ENCODE measurements around the gene PLXNA4.

Gene PLXNA4

DNA sequence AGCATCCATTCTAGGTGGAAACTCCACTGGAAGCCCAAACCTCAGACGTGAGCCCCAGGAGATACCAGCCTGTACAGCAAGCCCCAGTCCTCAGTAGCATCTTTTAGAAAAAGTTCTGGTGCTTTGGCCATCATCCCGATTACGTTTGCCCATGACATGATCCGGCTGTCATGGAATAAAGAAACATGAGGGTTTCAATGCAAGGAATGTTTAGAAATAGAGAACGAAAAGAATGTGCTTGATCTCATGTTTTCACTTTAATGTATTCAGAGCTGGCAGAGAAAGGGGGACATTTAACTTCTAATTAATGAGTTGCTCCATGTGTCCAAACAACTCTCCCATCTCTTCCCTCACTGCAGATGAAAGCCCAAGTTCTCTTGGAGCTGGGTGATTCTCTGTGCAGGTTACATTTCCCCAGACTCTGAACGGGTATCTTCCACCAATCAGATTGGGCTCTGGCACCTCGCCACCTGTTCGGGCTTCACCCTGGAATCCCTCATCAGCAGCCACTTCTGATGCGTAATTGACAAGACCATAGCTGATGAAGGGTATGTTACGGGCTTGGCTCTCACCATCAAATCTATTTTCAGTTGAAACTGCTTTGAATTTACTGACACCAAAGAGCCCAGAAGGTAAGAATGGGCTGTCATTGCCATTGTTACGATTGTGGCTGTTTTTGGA lies 165.3 kb downstream of the PLXNA4 start:
- TF ChIP-seq CTCF (IDR thresholded peaks at IDR 0.05) = no peak

DNA sequence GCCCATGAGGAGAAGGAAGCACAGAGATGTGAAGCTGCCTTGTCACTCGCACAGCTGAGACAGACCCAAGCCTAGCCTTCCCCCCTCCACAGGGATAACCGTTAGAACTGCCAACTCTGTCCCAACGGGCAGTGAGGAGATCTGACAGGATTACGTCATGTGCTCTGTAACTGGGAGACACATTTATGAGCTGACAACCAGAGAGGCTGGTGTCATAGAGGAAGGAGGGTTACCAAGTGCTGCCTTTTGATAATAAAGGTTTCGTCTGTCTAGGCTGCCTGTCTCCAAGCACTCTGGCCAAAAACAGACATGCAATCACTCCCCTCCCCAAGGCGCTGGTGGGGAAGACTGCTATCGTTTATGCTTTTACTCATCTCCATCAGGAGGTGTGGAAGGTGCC lies 165.9 kb downstream of the PLXNA4 start:
- TF ChIP-seq CTCF (IDR thresholded peaks at IDR 0.05) = no peak

DNA sequence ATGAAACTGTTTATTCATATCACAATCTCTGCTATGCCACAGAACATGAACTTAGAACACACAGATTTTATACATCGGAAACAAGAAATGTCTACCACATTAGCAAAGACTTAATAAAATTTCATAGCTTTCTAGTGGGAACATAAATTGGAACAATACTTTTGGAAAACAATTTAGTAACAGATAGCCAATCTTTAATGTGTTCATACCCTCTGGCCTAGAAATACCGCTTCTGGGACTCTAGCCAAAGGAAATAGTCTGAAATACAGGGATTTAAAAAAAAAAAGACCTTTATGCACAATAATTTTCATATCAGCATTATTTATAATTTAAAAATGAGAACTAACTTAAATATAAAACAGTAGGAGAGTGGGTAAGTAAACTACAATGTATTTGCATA lies 168.5 kb downstream of the PLXNA4 start:
- TF ChIP-seq CTCF (IDR thresholded peaks at IDR 0.05) = no peak

DNA sequence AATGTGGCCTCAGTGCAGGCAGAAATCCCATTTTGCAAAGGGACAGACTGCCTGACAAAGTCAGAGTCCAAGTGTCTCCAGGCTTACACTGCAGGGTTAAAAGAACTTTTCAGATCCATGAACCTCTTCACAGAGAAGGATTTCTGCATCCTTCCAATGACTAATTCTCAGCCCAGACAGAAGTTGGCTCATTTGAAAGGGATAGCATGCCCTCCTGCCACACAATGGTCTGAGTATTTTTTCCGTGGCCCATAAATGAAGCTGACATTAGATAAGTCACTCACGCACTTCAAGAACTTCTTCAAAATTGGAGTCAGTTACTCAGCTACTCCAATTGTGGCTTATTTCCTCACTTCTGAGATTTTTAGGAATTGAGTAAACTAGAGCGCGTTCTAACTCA lies 170.2 kb downstream of the PLXNA4 start:
- no peak for TF ChIP-seq CTCF (IDR thresholded peaks at IDR 0.05)

GRCh38 chr7:132404261-132404660 lies 172.0 kb downstream of the PLXNA4 start:
- TF ChIP-seq CTCF (IDR thresholded peaks at IDR 0.05) = no peak

DNA sequence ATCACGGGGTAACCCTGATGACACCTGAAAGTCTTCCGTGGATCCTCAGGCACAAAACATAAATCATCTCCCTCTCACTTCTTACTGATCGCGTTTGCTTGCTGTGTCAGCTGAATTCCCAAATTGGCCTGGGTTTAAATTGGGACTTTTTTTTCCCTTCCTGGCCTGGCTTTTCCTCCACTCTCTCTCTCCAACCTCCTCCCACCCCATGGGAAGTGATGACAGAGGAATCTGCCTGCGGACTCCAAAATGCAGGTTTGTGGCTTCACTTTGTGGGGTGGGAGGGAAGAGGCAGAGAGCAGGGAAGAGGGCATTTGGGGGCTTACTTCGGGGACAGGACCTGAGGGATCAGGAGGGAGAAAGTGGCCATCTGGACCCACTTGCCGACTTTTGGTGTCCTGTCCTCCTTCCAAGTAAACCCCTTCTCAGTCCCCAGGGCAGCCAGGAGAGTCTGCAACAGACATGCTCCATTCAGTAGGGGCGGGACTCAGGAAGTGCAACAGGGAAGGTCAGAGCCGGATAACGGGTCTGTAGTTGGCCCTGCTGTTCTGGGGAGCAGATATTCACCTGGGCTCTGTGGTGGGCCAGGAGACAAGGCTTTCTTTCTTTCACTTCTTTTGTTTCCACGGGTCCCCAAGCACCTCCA lies 172.7 kb downstream of the PLXNA4 start:
- no peak for TF ChIP-seq CTCF (IDR thresholded peaks at IDR 0.05)

GRCh38 chr7:132402751-132403245 lies 173.5 kb downstream of the PLXNA4 start:
- no peak for TF ChIP-seq CTCF (IDR thresholded peaks at IDR 0.05)

Data from LNCAP (cell line).